ENCODE measurements around the gene BOLA3.

DNA sequence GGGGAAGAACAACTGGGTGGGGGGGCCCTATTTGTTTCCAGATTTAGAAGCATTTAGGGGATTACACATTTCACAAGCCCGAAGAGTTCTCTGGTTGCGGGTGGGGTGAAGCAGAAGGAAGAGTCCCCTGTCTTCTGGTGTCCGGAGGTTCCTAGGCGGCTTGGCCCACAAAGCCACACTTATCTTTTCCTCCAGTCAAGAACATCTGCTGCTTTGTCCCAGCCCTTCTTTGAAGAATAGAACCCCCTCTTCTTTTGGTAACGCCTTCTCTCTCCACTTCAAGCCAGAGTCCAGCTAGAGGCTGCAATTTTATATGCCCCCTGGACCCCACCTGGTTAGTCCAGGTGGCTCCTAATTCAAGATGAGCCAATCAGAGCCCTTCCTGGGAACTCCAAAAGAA is 15.8 kb downstream of the BOLA3 start:
- TF ChIP-seq, protein P1, sequence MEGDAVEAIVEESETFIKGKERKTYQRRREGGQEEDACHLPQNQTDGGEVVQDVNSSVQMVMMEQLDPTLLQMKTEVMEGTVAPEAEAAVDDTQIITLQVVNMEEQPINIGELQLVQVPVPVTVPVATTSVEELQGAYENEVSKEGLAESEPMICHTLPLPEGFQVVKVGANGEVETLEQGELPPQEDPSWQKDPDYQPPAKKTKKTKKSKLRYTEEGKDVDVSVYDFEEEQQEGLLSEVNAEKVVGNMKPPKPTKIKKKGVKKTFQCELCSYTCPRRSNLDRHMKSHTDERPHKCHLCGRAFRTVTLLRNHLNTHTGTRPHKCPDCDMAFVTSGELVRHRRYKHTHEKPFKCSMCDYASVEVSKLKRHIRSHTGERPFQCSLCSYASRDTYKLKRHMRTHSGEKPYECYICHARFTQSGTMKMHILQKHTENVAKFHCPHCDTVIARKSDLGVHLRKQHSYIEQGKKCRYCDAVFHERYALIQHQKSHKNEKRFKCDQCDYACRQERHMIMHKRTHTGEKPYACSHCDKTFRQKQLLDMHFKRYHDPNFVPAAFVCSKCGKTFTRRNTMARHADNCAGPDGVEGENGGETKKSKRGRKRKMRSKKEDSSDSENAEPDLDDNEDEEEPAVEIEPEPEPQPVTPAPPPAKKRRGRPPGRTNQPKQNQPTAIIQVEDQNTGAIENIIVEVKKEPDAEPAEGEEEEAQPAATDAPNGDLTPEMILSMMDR (IDR thresholded peaks at IDR 0.05), result no peak
- TF ChIP-seq ZFX (IDR thresholded peaks at IDR 0.05; ENCODE audit: borderline replicate concordance), result no peak

All from 22Rv1 (cell line).